Stimulated activated CD8-positive, alpha-beta memory T cell treated with anti-CD3 and anti-CD28 coated beads, Interleukin-2, amount 100 ng/mL, for 1 hour (primary cell): ENCODE results near the gene MAP2K2.

ENCODE experiments used
- DNase-seq, 2 donors: peaks; one replicate each; pipeline ENCODE4 v3.0.0-alpha.2; 2020; ENCODE audit warnings: low read depth in 2 of 2

Gene MAP2K2

DNA sequence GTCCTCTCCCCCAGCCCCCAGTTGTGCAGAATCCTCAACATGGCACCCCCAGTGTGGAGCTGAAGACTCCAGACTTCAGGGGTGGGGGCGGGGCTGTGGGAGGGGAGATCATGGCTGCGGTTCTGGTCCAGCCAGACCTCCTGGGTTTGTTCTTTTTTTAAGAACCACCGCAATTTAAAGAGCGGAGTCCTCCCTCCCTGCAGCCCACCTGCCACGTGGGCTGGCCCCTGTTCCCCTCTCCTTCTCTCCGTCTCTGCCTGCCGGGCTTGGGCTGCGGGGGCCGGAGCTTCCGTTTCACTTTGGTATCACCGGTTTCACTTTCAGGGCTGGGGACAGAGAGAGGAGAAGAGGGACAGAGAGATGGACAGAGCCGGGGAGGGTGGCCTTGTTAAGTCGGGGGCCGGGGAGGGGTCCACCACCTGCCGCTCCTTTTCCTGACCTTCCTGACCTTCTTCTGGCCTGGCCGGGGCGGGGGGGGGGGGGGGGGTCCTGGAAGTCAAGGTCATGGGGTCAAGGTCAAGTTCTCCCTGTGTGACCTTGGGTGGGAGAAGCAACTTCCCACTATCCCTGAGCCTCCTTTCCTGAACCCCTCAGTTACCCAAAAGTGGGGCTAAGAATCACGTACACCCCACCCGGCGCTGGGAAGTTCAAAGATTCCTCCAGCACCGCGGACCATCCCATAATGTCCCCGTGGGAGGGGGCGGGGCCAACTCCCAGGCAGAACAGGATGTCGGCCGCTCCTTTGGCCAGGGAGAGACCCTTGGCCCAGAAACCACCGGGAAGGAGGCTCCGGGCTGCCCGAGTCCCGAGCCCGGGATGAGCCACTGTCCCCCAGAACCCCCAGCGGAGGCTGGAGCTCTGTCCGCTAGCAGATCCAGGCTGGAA lies 45.9 kb downstream of the MAP2K2 start:
- DNase-seq, result peak in 1 of 2 donors; percentile 32

DNA sequence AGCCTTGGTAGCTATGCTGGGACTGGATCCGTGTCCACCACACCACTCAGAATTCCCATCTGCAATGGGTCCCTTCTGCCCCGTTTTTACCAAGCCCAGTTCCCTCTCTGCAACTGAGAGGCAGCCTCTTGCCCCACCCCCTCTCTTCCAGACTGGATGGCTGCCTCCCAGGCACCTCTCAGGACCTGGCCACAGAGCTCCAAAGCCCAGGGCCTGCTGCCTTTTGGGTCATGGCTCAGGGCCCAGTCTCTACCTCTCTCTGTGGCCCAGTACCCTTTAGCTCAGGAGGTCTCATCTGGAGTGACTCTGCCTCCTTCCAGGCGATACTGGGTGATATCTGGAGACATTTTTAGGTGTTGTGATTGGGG lies 46.9 kb downstream of the MAP2K2 start:
- DNase-seq, result no peak

DNA sequence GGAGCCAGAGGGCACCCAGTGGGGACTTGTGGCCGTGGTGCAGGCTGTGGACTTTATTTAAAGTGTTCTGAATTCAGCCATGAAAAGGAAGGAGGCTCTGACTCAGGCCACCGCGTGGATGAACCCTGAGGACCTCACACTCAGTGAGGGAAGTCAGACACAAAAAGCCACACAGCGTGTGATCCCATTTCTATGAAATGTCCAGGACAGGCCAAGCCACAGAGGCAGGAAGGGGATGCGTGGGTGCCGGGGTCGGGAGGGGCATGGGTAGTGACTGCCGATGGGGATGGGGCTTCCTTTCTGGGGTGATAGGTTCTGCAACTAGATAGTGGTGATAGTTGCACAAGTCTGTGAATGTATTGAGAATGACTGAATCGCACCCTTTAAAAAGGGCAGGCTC lies 48.5 kb downstream of the MAP2K2 start:
- no peak for DNase-seq

DNA sequence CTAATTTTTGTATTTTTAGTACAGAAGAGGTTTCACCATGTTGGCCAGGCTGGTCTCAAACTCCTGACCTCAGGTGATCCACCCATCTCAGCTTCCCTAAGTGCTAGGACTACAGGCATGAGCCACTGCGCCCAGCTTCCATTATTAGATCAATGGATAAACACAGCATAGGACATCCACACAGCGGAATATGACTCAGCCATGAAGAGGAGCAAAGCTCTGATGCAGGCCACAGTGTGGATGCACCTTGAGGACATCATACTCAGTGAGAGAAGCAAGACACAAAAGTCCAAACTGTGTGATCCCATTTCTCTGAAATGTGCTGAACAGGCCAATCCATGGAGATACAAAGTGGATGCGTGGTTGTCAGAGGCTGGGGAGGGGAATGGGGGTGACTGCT lies 52.3 kb downstream of the MAP2K2 start:
- DNase-seq, result no peak

DNA sequence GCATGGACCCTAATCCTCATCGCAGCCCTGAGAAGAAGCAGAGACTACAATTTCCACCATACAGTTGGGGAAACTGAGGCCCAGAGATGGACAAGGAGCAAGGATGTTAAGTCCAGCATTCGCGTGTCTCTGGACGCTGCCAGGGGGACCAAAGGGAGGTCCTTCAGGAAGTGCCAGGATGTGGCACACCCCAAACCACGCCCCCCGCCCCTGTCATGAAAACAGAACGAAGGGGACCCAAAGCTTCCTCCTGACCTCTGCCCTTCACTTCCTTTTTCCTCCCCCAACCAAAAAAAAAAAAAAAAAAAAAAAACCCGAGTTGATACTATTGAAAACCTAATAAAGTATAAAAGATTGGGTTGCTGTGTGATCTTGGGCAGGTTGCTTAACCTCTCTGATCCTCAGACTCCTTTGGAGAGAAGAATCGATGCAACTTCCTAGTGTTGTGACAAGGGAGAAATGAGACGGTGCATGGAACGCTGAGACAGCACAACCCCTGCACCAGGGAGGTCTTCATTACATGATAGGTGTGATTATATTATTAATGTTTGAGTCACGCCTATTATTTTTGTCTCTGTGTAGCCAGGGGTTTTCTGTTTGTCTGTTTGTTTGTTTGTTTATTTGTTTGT lies 54.5 kb downstream of the MAP2K2 start:
- DNase-seq, result no peak

DNA sequence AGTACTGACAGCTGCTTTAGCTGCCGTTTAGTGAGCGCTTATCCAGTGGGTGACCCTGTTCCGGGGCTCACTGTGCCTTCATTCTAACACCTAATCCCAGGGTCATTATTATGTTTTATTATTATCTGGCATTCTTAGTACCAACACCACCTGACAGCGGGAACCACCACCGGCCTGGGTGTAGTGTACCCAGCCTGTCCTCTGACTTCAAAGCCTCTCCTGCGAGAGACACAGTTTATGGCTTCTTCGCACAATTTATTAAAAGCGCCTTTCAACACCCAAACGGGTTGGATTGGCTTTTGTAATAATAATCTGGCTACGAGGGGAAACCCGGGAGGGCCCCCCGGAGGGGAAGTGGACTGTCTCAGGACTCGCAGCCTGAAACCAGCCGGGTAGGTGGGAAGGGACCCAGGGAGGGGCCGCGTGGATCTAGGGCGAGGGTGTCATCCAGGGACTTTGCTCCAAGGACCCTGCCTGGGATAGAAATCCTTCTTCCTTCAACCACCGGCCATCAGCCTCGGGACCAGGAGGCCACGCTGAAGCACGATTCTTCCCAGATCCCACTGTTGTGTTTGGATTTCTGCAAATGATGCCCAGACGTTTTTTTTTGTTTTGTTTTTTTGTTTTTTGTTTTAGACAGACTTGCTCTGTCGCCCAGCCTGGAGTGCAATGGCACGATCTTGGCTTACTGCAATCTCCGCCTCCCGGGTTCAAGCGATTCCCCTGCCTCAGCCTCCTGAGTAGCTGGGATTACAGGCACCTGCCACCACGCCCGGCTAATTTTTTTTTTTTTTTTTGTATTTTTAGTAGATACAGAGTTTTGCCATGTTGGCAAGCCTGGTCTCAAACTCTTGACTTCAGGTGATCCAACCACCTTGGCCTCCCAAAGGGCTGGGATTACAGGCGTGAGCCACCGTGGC lies 55.6 kb downstream of the MAP2K2 start:
- DNase-seq, result no peak

DNA sequence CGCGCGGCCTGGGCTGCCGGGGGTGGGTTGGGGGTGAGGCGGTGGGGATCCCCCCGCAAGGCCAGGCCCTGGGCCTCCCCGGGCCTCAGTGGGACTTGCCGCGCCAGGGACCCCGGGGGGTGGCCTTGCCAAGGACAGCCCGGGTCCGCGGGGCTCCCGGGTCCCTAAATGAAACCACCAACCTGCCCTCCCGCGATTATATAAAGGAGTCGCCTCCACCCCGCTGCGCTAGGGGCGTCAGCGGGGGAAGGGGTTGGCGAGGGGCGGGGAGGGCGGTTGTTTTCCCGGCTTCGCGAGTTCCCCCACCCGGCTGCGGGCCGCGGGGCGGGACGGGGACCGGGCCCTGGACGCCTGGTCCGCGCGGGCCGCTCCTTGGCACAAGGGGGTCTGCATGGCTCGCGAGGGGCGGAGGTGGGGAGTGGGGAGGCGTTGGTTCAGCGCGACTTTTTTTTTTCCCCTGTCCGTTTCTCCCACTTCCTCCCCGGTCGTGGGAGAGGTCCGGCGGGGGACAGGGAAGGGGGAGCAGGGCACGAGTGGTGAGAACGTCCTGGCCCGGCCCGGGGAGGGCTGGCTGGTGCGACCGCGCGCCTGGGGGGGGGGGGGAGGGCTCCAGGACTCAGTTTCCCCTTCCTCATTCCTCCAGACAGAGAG lies 56.4 kb downstream of the MAP2K2 start:
- DNase-seq, result no peak

DNA sequence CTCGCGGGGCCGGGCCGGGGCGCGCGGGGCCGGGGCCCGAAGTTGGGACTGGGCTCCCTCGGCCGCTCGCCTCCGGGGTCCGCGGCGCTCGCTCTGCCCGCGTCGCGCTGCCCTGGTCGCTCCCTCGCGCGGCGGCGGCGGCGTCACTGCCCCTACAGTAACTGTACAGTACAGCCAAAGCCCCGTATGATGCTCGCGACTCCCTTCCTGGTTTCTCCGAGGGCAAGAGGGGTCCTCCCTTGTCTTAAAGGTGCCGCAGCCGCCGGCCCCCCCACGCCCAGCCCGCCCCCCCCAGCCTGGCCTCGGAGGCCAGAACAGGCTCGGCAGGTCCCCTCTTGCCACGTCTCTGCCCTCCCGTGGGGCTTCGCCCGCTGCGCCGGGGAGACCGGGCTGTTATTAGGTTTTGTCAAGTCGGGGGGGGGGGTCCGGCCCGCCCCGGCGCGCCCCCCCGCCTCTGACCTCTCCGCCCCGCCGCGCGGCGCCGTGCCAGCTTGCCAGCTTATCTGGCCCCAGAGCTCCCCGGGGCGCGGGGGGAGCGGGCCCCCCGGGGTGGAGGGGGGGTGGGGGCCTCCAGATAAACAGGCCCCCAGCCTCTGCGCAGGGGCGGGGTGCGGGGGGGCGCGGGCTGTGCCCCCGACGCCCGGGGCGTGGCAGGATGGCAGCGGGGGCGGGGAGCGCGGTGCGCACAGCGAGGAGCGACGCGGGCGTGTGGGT lies 57.1 kb downstream of the MAP2K2 start, which contains the start of gene ZBTB7A:
ZBTB7A (minus strand) TSS at position 218 of the 714 bp plus-strand sequence. CDS start 11,667 bp downstream, outside the sequence.
- DNase-seq, result peak in 1 of 2 donors; percentile 64

DNA sequence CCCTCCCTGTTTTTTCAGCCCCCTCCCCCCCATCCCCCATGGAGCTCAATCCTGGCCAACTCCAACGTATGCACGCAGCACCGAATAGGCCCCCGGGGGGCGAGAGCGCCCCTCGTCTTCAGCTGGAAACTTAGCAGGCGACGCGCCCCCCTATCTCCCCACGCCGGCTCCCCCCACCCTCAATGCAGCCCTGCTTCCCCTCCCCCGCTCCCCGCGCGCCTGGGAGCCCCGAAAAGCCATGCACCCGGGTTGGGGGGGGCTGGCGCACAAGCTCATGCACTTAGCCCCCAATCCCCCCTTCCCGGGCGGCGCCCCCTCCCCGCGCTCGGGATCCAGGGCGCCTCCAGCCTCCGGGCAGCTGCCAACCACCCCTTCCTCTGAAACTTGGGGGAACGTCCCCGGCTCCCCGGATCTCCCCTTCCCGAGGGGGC lies 57.7 kb downstream of the MAP2K2 start:
- peak in 1 of 2 donors; percentile 53 for DNase-seq

DNA sequence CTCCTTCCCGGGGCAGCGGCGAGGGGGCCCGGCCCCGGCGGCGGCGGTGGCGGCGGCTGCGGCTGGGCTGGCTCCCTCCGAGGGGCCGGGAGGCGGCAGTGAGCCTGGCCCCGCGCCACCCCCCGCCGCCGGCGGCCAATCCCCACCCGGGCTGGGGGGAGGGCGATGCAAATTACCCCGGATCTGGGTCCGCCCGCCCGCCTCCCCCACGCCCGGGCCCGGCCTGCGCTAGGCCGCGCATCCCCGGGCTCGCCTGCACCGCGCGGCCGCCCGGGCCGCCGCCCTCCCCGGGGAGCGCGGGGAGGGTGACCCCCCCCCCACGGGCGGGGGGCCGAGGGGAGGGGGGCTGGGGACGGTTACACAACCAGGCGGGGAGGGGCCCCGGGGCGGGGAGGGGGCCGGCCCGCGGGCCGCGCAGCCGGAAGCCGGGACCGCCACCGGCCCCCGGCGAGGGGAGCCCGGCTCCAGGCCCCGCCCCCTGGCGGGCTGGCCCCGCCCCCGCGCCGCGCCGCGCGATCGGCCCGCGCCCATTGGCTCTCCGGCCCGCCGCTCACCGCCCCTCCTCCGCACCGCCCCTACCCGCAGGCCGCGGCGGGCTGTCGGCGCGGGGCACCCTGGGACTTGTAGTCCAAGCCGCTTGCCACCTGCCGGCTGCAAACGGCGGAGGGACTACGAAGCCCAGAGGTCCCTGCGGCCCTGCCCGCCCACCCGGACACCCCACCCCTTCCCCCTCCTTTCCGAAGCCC lies 58.3 kb downstream of the MAP2K2 start:
- DNase-seq, result peak; percentile 95

DNA sequence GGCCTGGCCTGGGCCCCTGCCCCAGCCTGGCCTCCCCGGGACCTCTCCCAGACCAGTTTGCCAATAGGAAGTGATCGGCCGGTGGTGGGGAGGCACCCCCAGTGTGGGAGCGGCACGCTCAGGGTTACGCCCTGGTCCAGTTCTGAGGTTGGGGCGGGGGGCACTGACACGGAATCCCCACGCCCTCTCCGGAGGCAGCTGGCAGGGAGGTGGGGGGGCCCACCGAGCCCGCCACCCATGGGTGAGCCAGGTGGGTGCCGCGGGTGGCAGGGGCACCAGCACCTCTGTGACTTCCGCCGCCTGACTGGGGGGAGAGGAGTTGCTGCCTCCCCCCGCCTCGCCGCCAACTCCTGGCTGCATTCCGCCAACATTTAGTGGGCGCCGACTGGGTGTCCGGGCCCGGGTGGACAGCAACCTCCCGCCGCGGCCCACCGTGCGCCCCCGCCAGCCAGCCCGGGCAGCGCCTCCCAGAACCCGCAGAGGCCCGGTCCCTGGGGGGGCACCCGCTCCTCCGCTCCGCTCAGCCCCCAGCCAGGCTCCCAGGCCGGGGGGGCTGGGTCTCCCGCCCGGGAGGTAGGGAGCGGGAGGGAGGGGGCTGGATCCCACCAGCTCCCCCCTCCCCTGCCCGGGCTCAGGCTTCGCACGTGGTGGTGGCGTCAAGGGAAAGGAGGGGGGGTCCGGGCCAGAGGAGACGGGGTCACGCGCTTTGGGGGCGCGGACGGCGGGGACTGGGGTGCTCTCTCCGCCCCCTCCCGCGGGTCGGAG lies 59.2 kb downstream of the MAP2K2 start:
- no peak for DNase-seq

DNA sequence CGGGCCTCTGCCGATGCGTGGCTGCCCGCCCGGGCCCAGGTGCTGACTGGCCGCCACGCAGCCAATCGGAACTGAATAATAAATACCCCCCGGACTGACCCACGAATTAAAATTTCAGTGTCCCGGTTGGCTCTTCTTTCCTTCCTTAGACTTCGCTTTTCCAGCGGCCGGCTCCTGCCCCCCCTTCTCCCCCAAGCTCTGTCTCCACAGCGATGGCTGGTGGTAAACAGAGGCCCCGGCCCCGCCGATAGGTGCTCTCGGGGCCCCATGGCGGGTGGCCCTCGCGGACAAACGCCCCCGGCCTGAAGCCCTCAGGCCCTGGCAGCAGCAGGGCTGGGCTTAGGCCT lies 59.8 kb downstream of the MAP2K2 start:
- no peak for DNase-seq

DNA sequence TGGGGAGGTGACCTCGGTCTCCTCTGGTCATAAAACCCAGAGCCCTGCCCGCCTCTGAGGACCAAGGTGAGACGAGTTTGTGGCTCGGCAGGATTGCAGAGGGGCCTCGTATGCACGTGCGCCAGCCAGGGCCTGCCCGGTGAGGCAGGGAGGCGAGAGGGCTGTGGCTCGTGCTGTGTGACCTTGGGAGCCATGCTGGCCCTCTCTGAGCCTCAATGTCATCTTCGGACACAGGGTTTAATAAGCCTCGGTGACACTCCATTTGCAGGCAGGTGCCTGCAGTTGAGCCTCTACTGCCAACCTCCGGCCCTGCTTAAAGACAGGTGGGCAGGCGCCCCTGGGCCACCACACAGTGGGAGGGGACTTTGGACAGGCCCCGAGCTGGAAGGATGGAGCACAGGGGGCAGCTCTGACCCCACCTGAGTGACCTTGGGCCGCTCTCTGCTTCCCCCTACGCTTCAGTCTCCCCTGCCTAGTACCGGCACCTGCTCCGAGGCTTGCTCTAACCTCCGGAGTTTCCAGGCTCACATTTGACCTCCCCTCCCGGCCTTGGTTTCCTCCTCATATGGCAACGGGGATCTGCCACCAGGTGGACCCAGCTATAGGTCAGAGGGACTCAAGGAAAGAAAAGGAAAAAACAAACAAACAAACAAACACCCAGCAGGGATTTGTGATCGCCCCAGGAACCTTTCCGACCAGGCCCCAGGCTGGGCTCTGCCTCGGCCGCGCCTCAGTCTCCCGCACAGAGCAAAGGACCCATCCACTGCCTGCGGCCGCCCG lies 60.4 kb downstream of the MAP2K2 start:
- DNase-seq, result no peak

DNA sequence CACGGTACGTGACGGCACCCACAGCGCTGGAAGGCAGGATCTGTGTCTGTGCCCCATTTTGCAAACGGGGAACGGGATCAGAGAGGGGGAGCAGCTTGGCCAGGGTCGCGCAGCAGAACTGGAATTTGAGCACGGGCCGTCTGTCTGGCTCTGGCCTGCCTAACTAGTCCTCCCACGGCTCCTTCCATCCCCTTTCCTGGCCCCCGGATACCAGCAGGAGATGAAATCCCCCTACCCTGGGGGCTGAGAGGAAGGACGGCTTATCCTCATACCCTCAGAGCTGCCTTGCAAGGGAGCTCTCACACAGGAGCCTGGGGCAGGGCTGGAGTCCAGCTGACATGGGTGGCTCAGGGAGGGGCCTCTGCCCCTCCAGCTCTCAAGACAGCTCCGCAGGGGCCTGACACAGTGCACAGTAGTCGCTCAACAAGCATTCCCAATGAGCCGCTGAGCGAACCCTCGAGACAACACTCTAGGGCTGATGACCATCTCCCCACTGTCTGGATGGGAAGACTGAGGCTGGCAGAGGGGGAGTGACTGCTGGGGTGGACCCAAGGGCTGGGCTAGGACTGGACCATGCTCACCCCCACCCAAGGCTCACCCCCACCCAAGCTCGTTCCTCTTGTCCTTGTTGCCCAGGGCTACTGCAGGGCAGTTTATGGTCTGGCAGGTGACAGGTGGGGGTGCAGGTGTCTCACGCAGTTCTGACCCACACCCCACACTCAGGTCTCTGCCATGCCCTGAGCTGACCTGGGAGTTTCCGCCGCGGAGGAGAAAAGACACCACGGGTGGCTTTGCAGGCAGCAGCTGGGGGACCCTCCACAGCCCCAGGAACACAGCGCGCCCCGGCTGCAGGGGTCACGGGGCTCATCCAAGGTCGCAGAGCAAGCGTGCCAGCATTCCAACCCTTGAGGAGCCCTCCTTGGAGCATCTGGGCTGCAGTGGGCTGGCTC lies 61.2 kb downstream of the MAP2K2 start:
- no peak for DNase-seq

DNA sequence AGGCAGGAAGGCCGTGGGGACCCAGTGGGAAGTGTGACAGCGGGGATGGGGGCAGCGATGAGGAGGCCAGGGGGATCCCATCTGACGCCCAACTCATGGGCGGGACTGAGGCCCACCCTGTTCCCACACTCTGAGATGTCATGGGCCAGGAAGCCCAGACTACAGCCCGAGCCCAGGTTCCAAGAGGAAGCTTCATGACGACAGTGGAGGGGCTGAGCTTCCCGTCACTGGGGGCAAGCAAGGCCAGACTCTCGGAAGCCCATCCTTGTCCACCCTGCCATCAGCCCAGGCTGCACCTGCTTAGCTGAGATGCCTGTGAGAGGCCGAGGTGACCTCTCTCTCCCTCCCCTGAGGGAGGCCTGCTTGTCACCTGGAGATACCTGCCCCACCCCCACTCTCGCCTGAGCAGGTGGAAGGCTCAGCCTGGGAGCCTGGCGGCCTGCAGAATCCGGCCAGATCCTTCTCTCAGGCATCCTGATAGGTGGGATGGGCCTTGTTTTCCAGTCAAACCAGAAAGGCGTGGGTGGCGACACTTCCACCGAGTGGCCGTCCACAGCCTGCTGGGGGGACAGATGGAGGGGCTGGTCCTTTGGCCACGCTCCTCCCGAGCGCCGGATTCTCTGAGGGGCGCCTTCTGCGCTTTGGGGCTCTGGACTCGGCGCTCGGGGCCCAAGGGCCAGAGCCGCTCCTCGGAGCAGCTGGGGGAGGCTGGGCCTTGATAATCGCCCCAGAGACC lies 62.1 kb downstream of the MAP2K2 start:
- DNase-seq, result no peak

DNA sequence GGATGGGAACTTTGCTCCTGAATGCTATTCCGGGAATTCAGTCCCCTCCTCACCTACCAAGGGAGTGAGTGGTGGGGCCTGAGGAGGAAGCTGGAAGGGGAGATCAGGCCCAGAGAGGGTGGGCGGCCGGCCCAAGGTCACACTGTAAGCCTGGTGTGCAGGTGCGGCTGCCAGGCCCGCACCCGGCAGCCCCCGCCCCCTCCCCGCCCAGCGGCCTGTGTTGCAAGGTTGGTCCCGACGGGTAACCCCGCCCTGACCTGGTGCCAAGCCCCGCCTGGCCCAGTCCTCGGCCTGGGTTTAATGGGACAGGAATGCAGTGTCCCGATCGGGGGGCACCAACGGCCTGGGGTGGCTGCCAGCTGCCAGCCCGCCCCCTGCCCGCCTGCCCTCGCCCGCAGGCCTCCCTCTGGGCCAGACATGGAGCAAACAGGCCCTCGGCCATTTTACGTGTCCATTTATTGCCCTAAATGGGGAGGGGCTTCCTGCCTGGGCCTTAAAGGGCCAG lies 62.7 kb downstream of the MAP2K2 start:
- no peak for DNase-seq
